ENCODE results near the gene MAPK12.
"Not testable (repeated sequence)": the region's sequence is repeated elsewhere in the genome, so short reads cannot be mapped to it uniquely, and the experiment has no call there.

The MAPK12 gene

DNA sequence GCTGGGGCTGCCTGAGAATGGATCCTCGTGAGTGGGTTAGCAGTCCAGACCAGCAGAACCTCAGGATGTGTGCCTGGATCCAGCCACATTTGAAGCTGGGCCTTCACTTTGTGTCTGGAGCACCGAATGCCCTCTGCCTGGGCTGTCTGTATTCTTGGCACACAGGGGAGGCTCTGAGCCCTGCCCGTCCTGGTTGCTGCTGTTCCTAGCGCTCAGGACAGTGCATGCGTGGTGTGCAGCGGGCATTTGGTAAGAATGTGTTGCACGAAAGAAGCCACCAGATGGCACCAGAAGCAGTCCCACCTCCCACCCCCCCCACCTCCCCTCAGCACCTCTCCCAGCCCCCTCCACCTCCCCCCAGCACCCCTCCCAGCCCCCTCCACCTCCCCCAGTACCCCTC is 12.8 kb upstream of the MAPK12 start:
- H3K27ac ChIP-seq, result peak overlapping the region; percentile 79
- ChIA-PET POLR2A (ENCODE audit: low non-redundant PET) (no interaction called here), CTCF (no interaction called here)
- peak; percentile 45 for DNase-seq (ENCODE audit: low spot score)
- TF ChIP-seq, protein P1, sequence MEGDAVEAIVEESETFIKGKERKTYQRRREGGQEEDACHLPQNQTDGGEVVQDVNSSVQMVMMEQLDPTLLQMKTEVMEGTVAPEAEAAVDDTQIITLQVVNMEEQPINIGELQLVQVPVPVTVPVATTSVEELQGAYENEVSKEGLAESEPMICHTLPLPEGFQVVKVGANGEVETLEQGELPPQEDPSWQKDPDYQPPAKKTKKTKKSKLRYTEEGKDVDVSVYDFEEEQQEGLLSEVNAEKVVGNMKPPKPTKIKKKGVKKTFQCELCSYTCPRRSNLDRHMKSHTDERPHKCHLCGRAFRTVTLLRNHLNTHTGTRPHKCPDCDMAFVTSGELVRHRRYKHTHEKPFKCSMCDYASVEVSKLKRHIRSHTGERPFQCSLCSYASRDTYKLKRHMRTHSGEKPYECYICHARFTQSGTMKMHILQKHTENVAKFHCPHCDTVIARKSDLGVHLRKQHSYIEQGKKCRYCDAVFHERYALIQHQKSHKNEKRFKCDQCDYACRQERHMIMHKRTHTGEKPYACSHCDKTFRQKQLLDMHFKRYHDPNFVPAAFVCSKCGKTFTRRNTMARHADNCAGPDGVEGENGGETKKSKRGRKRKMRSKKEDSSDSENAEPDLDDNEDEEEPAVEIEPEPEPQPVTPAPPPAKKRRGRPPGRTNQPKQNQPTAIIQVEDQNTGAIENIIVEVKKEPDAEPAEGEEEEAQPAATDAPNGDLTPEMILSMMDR (conservative IDR thresholded peaks at IDR 0.05; ENCODE audit: low read depth), result 0 out of 2 replicates have a peak, but pooled peaks have one; percentile 22

DNA sequence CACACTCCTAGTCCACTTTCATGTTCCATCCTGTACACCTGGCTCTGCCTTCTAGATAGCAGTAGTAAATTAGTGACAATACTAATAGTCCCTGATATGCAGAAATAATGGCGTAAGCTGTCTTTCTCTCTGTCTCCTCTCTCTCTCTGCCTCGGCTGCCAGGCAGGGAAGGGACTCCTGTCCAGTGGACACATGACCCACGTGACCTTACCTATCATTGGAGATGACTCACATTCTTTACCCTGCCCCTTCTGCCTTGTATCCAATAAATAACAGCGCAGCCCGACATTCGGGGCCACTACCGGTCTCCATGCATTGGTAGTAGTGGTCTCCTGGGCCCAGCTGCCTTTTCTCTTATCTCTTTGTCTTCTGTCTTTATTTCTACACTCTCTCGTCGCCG is 12.3 kb upstream of the MAPK12 start:
- CTCF ChIA-PET; POLR2A ChIA-PET (ENCODE audit: low non-redundant PET); DNase-seq (ENCODE audit: low spot score): not testable (repeated sequence)
- peak overlapping the region; percentile 79 for H3K27ac ChIP-seq

DNA sequence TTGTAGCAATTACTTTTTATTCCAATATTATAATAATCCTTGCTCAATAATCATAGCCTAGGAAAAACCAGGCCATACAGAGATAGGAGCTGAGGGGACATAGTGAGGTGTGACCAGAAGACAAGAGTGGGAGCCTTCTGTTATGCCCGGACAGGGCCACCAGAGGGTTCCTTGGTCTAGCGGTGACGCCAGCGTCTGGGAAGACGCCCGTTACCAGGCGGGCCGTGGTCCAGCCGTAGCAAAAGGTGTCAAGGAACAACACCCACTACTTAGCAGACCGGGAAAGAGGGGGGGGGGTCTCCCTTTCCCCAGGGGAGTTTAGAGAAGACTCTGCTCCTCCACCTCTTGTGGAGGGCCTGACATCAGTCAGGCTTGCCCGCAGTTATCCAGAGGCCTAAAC is 11.9 kb upstream of the MAPK12 start:
- POLR2A ChIA-PET (ENCODE audit: low non-redundant PET); DNase-seq (ENCODE audit: low spot score): not testable (repeated sequence)
- CTCF ChIA-PET, result interaction anchor here (1.1 kb wide), 1 partner anchor 8 kb away, joined by 3 read pairs; no protein-coding TSS in a partner anchor
- peak overlapping the region; percentile 79 for H3K27ac ChIP-seq

DNA sequence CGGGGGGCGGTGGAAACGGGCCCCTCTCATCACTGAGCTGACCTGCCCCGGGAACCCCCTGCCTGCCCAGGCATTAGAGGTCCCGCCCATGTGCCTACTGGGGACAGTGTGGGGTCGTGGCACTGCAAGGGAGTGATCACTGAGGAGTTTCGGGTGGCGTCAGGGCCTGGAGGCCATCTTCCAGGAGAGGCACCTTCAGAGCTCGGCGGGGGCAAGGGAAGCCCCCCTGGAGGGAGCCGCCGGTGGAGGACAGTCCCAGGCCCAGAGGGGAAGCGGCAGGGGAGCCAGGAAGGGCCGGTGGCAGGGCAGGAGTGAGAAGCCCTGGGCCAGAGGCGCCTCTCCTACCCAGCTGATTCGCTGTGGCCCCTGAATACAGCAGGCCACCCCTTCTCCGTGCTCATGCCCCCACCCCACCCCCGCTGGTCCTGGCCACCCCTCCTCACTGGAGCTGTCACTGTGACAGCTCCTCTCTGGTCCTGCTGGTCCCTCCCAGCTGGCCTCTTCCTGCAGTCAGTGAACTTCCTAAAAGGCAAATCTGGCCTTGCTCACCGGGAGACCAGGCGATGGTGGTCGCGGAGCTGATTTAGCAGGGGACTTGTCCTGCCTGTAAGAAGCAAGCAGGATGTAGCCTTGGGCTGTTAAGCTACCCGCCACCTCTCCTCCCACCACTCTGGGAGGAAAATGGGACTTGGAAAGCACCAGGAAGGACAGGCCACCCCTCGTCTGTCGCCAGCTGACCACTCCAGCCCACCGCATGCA is 10.7 kb upstream of the MAPK12 start:
- CTCF ChIA-PET, result interaction anchor here (0.6 to 1.1 kb wide), 5 partner anchors 9 to 56 kb away, joined by 3 to 4 read pairs (median 3); no protein-coding TSS in a partner anchor
- peak overlapping the region; percentile 79 for H3K27ac ChIP-seq
- TF ChIP-seq, protein P1 (conservative IDR thresholded peaks at IDR 0.05; ENCODE audit: low read depth), result no peak
- DNase-seq (ENCODE audit: low spot score), result no peak
- POLR2A ChIA-PET (ENCODE audit: low non-redundant PET), result no interaction called here

DNA sequence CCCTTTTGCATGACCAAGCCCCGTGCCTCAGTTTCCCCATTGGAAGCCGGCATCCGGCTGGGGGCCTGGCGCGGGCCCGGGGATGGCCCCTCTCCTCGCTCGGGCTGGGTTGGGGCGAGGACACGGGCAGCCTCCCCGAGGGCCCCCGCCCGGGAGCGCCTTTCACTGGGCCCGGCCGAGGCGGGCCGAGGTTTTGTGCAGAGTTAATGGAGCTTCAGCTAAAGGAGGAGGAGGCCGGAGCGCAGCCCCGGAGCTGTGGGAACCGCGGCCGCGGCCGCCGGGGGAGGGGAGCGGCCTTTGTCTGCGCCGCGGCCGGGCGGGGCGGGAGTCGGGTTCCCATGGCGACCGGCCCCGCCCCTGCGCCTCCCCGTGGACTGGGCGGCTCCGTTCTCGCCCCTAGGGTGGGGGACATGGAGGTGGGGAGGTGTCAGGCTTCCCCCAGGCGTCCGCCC is 10.1 kb upstream of the MAPK12 start:
- H3K27ac ChIP-seq, result peak overlapping the region; percentile 79
- TF ChIP-seq, protein P1 (conservative IDR thresholded peaks at IDR 0.05; ENCODE audit: low read depth), result peak; percentile 36
- ChIA-PET POLR2A (ENCODE audit: low non-redundant PET) (no interaction called here), CTCF (interaction anchor here (0.7 to 0.9 kb wide), 2 partner anchors 34 to 57 kb away, joined by 3 to 4 read pairs; no protein-coding TSS in a partner anchor)
- peak; percentile 36 for DNase-seq (ENCODE audit: low spot score)

DNA sequence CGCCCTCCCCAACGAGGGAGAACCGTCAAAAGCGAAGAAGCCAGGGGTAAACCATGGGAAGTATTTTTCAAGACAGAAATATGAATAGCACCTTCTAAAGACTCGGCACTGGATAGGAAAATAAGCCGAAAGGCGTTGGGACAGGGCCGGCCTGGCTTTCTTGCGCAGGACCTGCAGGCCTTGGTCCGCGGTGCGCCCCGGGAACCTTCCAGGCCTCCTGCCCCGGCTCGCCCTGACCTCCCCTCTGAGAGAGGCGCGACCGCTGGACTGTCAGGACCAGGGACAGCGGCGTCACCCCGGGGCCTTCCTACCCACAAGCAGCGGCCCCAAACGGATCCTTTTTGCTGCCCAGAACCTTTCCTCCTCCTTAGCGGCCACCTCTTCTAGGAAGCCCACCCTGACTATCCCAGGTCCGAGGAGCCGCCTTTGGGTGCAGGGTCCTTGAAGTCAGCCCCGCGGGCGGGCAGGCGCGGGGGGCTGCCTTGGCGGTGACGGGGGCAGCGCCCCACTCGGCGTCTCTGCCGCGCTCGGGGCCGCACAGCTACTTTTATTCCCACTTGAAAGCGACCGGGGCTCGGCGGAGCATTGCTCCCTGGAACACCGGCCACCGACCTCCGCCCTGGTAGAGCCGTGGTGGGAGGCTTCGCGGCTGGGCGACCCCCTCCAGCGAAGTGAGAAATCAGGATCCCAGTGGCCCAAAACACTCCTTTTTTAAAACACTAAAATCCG is 9.3 kb upstream of the MAPK12 start:
- TF ChIP-seq, protein P1 (conservative IDR thresholded peaks at IDR 0.05; ENCODE audit: low read depth), result no peak
- H3K27ac ChIP-seq, result peak overlapping the region; percentile 79
- DNase-seq (ENCODE audit: low spot score), result no peak
- CTCF ChIA-PET, result interaction anchor here (0.9 kb wide), 1 partner anchor 34 kb away, joined by 3 read pairs; no protein-coding TSS in a partner anchor
- POLR2A ChIA-PET (ENCODE audit: low non-redundant PET), result no interaction called here

DNA sequence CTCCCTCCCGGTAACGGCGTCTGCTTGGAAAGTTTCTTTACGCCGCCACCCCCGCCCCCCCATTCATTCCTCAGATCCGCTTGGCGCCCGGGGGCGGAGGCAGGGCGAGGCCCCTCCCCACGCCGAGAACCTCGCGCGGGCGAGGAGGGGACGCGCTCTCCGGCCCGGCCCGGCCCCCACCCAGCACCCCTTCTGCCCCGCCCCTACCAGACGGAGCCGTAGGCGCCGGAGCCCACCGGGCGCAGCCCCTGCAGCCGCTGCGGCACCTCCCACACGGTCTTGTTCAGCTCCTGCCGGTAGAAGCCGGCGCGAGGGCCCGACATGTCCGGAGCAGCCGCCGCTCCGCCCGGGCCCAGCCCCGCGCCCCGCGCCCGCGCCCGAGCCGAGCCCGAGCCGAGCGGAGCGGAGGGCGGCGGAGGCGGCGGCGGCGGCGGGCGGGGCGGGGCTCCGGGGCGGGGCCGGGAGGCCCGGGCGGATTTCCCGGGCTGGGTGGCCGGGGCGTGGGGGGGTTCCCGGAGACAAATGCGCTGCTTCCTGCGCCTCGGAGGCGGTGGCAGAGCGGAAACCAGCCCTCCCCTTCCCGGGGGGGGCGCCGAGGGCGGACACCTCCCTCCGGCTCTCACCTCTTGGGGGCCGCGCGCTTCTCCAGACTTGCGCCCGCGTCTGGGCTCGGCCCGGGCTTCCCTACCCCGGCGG is 8.6 kb upstream of the MAPK12 start, which contains the start of gene MAPK11:
Gene MAPK11, minus strand, starts transcription at position 411 of the 696 bp plus-strand sequence. Its CDS starts 88 bp downstream, at position 323.
- ChIA-PET CTCF (no interaction called here), POLR2A (ENCODE audit: low non-redundant PET) (no interaction called here)
- TF ChIP-seq, protein P1 (conservative IDR thresholded peaks at IDR 0.05; ENCODE audit: low read depth), result no peak
- DNase-seq (ENCODE audit: low spot score), result no peak
- peak within 1 kb of the TSS; percentile 79 for H3K27ac ChIP-seq

All from RWPE1 (cell line).